Bronchial epithelial cell (primary cell): ENCODE measurements around the gene SLX9. TPM values are rescaled to one million over a fixed set of nuclear protein-coding genes. Genes with fewer than 3 reads are reported as not detected.

ENCODE experiments used
- DNase-seq: peaks from one replicate; pipeline ENCODE4 v3.0.0-alpha.2; 2010; ENCODE audit warnings: low read depth
- FAIRE-seq: peaks from 2 replicates; lab custom pipeline; 2011; peaks lifted over from hg19 to GRCh38; lab: Jason Lieb, UNC
- H3K27me3 ChIP-seq: 2 replicates; pipeline ENCODE4 v1.5.1; 2011; ENCODE audit warnings: low read length; ENCODE audit not compliant: control insufficient read depth, insufficient read depth
- H3K36me3 ChIP-seq: 2 replicates; pipeline ENCODE4 v1.5.1; 2011; ENCODE audit warnings: low read length; ENCODE audit not compliant: control insufficient read depth, insufficient read depth
- H3K4me3 ChIP-seq: 2 replicates; pipeline ENCODE4 v1.5.1; 2011; ENCODE audit warnings: mild to moderate bottlenecking, low read depth, low read length, control low read depth
- total RNA-seq: library from RNA; depleted of rRNA; stranded (reverse); fragments of >200 nt; gene quantifications from 2 replicates; pipeline ENCODE4 v1.2.1, GENCODE V29; 2014
- TF ChIP-seq, protein P1 (sequence below): IDR thresholded peaks from 2 replicates; pipeline ENCODE4 v1.5.1; 2011; ENCODE audit warnings: mild to moderate bottlenecking, moderate library complexity, low read length, control low read depth, inconsistent platforms; ENCODE audit not compliant: insufficient read depth, severe bottlenecking

Gene SLX9
- total RNA-seq, 1 donor from 2014 or later: 34.0 TPM

DNA sequence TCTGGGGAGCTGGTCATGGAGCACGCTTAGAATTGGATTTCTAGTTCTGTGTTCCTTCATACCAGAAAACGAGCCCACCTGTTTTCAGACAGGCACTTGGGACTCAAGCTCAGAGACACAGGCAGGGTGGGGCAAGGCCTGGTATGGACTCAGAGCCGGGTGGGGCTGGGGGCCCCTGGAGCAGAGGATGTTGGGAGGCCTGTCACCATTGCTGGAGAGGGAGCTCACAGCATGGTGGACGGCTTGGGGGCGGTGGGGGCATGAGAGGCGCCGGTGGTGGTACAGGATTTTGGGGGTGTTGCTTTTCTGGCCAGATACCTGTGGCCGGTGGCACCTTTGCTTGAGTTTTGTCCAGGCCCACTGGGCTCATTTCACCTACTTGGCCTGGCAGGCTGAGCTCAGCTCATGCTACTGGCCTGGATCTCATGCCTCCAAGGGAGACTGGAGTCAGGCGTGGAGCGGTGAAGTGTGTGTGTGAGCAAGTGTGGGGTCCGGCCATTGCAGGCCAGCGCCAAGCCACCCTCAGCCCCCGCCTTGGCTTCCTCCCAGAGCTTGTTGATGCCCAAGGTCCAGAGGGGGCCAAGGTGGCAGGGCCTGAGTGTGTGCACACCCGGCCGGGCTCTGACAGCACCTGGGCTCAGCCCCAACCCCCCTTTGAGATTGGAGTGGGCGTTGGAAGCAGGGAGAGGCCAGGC lies 8.7 kb downstream of the SLX9 start:
- Histone ChIP-seq H3K4me3 (no peak overlapping the region), H3K36me3 (peaks cover 30% of the 10 kb centered on the region), H3K27me3 (no peaks in the 10 kb centered on the region)
- FAIRE-seq (no peak), DNase-seq (no peak)
- TF ChIP-seq, protein P1, sequence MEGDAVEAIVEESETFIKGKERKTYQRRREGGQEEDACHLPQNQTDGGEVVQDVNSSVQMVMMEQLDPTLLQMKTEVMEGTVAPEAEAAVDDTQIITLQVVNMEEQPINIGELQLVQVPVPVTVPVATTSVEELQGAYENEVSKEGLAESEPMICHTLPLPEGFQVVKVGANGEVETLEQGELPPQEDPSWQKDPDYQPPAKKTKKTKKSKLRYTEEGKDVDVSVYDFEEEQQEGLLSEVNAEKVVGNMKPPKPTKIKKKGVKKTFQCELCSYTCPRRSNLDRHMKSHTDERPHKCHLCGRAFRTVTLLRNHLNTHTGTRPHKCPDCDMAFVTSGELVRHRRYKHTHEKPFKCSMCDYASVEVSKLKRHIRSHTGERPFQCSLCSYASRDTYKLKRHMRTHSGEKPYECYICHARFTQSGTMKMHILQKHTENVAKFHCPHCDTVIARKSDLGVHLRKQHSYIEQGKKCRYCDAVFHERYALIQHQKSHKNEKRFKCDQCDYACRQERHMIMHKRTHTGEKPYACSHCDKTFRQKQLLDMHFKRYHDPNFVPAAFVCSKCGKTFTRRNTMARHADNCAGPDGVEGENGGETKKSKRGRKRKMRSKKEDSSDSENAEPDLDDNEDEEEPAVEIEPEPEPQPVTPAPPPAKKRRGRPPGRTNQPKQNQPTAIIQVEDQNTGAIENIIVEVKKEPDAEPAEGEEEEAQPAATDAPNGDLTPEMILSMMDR: no peak

DNA sequence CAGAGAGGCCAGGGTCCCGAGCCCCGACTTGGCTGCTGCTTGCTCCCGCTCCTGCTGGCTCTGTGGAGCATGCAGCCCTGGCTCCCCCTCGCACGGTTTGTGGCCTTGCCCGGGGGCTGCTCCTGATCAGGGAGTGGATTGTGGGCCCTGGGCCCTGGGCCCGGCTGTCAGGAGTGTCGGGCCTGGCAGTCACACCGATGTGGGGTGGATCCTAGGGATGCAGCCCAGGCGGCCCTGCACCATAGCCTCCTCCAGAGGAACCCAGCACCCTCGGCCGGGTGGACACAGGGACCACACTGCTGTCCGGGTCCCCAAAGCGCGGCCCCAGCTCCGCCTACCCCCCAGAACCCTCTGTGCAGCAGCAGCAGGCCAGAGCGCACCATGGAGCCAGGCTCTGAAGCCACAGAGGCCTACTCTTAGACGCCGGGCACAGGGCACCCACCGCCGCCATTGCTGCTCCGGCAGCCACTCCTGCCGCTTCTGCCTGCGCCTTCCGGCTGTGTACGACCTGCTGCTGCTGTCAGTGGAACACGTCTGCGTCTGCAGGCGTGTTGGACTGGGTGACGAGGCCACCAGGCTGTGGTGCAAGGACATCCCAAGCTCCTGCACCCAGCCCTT lies 9.4 kb downstream of the SLX9 start:
- DNase-seq (no peak), FAIRE-seq (no peak)
- Histone ChIP-seq H3K36me3 (peaks cover 25% of the 10 kb centered on the region), H3K27me3 (no peaks in the 10 kb centered on the region), H3K4me3 (no peak overlapping the region)
- TF ChIP-seq, protein P1: no peak

DNA sequence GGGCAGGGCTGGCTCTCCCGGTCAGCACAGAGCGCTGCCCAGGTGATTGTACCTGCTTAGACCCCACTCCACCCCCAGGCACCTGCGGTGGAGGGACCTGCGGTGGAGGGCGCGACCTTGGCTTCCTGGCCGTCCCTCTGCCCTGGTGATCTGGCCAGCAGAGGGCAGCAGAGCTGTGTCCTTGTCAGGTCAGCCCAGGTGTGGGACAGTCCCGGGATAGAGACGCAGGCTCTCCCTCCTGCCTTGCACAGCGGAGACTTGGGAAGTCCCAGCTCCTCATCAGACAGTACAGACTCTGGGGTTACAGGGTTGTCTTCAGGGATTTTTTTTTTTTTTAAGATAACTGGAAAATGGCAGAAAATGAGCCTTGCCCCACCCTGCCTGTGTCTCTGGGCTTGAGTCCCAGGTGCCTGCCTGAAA lies 10.0 kb downstream of the SLX9 start:
- peak; percentile 52 for DNase-seq
- H3K27me3 ChIP-seq: no peaks in the 10 kb centered on the region
- FAIRE-seq: no peak
- H3K36me3 ChIP-seq: peaks cover 22% of the 10 kb centered on the region
- TF ChIP-seq, protein P1: peak; percentile 93
- no peak overlapping the region for H3K4me3 ChIP-seq

DNA sequence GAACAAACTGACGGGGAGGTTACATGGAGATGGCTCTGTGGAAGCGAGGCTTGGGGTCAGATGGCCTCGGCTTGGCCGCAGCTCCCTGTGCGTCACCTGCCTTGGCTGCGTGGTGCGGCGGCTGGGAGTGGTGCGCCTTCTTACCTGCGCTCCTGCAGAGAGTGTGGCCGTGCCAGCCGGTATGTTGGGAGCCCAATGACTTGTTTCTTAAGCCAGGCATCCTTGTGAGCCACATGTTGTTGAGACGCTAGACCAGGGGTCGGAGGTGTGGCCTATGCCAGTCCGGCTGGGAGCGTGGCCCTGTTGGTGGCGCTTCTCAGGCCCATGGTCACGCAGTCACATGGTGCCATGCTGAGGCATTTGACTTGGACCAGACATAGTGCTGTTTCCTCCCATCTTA lies 10.5 kb downstream of the SLX9 start:
- FAIRE-seq (no peak), DNase-seq (no peak)
- TF ChIP-seq, protein P1: no peak
- H3K27me3 ChIP-seq: no peaks in the 10 kb centered on the region
- peaks cover 20% of the 10 kb centered on the region for H3K36me3 ChIP-seq
- H3K4me3 ChIP-seq: no peak overlapping the region

DNA sequence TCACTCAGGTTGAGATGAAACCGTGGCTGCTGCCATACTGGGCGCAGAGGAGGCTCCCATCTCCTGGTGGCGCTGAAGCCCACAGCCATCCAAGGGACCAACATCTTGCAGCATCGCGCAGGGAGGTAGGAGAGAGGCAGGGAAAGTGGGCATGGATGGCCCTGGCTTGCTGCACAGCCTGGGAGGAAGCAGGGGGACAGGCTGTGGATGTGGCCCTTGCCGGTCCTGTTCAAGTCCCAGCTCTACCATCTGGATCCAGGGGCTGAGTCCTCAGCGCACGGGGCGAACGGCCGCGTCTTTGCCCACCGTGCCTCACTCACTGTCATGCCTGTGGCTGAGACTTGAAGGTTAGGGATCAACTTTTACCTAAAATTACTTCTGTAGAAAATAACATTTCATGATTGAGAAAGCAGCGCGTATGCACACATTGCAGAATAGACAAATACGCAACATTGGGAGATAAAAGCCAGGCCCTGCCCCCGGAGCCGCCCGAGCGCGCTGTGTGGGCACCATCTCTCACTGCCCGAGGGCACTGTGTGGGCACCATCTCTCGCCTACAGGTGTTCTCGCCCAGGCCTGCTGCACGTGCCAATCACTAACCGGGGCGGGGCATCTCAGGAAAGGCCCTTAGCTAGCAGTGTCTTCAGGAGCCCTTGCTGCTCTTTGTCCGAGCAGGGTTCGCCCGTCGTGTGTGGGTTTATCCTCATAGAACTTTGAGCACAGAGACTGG lies 11.5 kb downstream of the SLX9 start:
- no peak overlapping the region for H3K4me3 ChIP-seq
- no peak for FAIRE-seq
- TF ChIP-seq, protein P1: no peak
- H3K36me3 ChIP-seq: peaks cover 20% of the 10 kb centered on the region
- DNase-seq: no peak
- no peaks in the 10 kb centered on the region for H3K27me3 ChIP-seq
